ENCODE measurements around the gene CRIP3. TPM values are rescaled to one million over a fixed set of nuclear protein-coding genes. Genes with fewer than 3 reads are reported as not detected.
A peak's percentile ranks its signal among the peaks of the same experiment; 100 is the strongest.

The CRIP3 gene
- total RNA-seq, 1 experiment from 2014 or later = 2.3 TPM

DNA sequence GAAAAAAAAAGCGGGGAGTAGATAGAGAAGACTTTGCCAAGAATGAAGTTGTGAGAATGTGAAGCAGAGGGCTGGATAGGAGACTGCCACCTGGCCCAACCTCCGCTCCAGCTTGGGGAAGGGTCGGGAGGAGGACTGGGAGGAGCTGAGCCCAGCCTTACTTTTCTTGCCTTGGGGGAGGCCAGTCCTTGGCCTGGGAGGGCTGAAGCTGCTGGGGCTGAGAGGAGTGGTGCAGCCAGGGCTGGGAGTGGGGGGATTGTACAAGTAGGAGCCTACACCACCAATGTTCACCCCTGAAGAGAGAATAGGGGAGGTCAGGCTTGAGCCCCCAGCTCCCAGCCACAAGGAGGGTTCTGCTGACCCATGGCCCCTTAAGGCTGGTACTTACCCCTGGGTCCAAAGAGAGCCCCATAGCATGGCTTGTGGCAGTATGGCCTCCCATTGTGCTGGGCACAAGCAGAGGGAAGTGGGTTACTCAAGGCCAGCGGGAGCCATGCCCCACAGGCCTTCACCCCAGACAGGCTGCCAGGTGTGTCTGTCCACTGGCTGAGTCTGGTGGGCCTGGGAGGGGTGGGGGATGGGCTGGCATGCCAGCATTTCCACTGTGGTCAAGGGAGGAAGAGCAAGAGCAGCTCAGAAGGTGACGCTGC lies 1.1 kb downstream of the CRIP3 start:
- no TSS peak for BruUV-seq (replicated peaks)
- CTCF ChIA-PET = interaction anchor here (0.8 to 2.2 kb wide), 9 partner anchors 7 to 120 kb away, joined by 3 to 38 read pairs (median 3); partner anchors contain the start of genes ABCC10 and DNPH1
- H3K27me3 Mint-ChIP-seq (ENCODE audit: unreplicated experiment) = no peaks in the 10 kb centered on the region
- TF ChIP-seq, protein P1, sequence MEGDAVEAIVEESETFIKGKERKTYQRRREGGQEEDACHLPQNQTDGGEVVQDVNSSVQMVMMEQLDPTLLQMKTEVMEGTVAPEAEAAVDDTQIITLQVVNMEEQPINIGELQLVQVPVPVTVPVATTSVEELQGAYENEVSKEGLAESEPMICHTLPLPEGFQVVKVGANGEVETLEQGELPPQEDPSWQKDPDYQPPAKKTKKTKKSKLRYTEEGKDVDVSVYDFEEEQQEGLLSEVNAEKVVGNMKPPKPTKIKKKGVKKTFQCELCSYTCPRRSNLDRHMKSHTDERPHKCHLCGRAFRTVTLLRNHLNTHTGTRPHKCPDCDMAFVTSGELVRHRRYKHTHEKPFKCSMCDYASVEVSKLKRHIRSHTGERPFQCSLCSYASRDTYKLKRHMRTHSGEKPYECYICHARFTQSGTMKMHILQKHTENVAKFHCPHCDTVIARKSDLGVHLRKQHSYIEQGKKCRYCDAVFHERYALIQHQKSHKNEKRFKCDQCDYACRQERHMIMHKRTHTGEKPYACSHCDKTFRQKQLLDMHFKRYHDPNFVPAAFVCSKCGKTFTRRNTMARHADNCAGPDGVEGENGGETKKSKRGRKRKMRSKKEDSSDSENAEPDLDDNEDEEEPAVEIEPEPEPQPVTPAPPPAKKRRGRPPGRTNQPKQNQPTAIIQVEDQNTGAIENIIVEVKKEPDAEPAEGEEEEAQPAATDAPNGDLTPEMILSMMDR (IDR thresholded peaks at IDR 0.05; ENCODE audit: unreplicated experiment) = no peak
- intact Hi-C loops (cut with micrococcal nuclease; ENCODE audit: unreplicated experiment) = no loop called here
- DNase-seq = no peak
- peak overlapping the region; percentile 74 for H3K4me3 Mint-ChIP-seq (ENCODE audit: low read depth, unreplicated experiment)
- no peak overlapping the region for H3K27ac Mint-ChIP-seq (ENCODE audit: unreplicated experiment)
- H3K9me3 Mint-ChIP-seq (ENCODE audit: low read depth, unreplicated experiment) = no peaks in the 10 kb centered on the region
- H3K36me3 Mint-ChIP-seq (ENCODE audit: insufficient read depth, unreplicated experiment) = peaks cover 9% of the 10 kb centered on the region
- peaks cover 10% of the 10 kb centered on the region for H3K4me1 Mint-ChIP-seq (ENCODE audit: low read depth, unreplicated experiment)

DNA sequence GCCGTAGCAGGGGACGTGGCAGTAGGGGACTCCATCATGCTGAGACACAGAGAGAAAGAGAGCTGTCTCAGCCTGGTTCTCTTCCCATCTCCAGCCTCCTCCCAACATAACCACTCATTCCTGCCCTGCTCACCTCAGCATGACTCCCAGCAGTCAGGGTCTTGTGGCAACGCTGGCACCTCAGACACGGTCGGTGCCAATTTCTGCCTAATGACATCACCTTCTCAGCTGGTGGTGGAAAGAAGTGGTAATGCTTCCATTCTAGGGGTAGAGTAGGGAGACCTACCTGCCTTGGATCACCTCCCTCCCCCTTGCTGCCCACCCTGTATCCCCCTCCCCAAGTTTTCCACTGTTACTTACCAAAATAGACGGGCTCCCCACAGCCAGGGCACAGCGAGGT lies 2.5 kb downstream of the CRIP3 start:
- no peak for DNase-seq
- CTCF ChIA-PET = interaction anchor here (0.6 kb wide), 1 partner anchor 13 kb away, joined by 4 read pairs; no protein-coding TSS in a partner anchor
- Mint-ChIP-seq H3K4me1 (ENCODE audit: low read depth, unreplicated experiment) (peaks cover 9% of the 10 kb centered on the region), H3K27ac (ENCODE audit: unreplicated experiment) (no peak overlapping the region), H3K36me3 (ENCODE audit: insufficient read depth, unreplicated experiment) (peaks cover 9% of the 10 kb centered on the region), H3K9me3 (ENCODE audit: low read depth, unreplicated experiment) (no peaks in the 10 kb centered on the region), H3K27me3 (ENCODE audit: unreplicated experiment) (peaks cover 15% of the 10 kb centered on the region), H3K4me3 (ENCODE audit: low read depth, unreplicated experiment) (no peak overlapping the region)
- TF ChIP-seq, protein P1 (IDR thresholded peaks at IDR 0.05; ENCODE audit: unreplicated experiment) = no peak
- no TSS peak for BruUV-seq (replicated peaks)
- intact Hi-C loops (cut with micrococcal nuclease; ENCODE audit: unreplicated experiment) = no loop called here

DNA sequence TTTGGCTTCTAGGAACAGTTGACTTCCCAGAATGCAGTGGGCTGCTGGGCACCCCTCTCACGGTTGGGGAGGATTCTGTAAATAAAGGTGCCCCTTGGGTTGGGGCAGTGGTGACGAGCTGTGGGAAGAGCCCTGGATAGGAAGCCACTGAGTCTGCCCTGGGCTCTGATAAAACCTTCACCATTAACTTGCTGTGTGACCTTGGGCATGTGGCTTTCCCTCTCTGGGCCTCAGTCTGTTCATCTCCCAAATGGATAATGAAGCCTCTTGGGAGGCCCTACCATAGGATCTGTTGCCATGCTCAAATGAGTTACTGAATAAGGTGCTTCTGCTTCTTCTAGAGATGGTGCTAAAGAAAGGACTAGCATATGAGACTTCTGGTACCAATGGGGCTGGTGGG lies 3.7 kb downstream of the CRIP3 start:
- H3K36me3 Mint-ChIP-seq (ENCODE audit: insufficient read depth, unreplicated experiment) = peaks cover 9% of the 10 kb centered on the region

DNA sequence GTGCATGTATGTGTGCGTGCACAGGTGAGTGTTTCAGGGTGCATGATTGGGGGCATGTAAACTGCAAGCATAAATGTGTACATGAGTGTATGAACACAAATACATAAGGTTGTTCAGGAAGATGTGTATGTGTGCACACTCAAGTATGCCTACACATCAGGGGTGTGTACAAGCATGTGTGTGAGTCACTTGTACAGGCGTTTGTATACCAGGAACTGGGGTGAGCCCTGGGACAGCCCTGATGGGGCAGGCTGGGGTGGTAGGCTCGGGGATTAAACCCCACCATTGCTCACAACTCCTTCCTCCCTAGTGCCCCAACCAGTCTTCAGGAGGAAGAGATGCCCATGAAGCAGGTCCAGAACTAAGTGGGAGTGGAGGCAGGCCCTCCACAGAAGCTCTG lies 4.3 kb downstream of the CRIP3 start:
- H3K4me1 Mint-ChIP-seq (ENCODE audit: low read depth, unreplicated experiment) = no peaks in the 10 kb centered on the region
- peaks cover 32% of the 10 kb centered on the region for H3K27me3 Mint-ChIP-seq (ENCODE audit: unreplicated experiment)
- CTCF ChIA-PET = no interaction called here

More for the DNA sequence above, 3.7 kb downstream of the CRIP3 start:
- DNase-seq = no peak
- TF ChIP-seq, protein P1 (IDR thresholded peaks at IDR 0.05; ENCODE audit: unreplicated experiment) = no peak
- Mint-ChIP-seq H3K4me3 (ENCODE audit: low read depth, unreplicated experiment) (no peak overlapping the region), H3K9me3 (ENCODE audit: low read depth, unreplicated experiment) (no peaks in the 10 kb centered on the region), H3K4me1 (ENCODE audit: low read depth, unreplicated experiment) (no peaks in the 10 kb centered on the region), H3K27ac (ENCODE audit: unreplicated experiment) (no peak overlapping the region), H3K27me3 (ENCODE audit: unreplicated experiment) (peaks cover 27% of the 10 kb centered on the region)
- CTCF ChIA-PET = no interaction called here
- no TSS peak for BruUV-seq (replicated peaks)
- intact Hi-C loops (cut with micrococcal nuclease; ENCODE audit: unreplicated experiment) = no loop called here

More for the DNA sequence above, 4.3 kb downstream of the CRIP3 start:
- TF ChIP-seq, protein P1 (IDR thresholded peaks at IDR 0.05; ENCODE audit: unreplicated experiment) = no peak
- no TSS peak for BruUV-seq (replicated peaks)
- DNase-seq = no peak
- Mint-ChIP-seq H3K27ac (ENCODE audit: unreplicated experiment) (no peak overlapping the region), H3K9me3 (ENCODE audit: low read depth, unreplicated experiment) (no peaks in the 10 kb centered on the region), H3K4me3 (ENCODE audit: low read depth, unreplicated experiment) (no peak overlapping the region), H3K36me3 (ENCODE audit: insufficient read depth, unreplicated experiment) (peaks cover 9% of the 10 kb centered on the region)
- intact Hi-C loops (cut with micrococcal nuclease; ENCODE audit: unreplicated experiment) = no loop called here
